IPS-20b (cell line): Measurements from ENCODE around the gene DUSP3.
A peak's percentile ranks its signal among the peaks of the same experiment; 100 is the strongest.
"Not testable (repeated sequence)": the region's sequence is repeated elsewhere in the genome, so short reads cannot be mapped to it uniquely, and the experiment has no call there.

Experiments used
- H3K27ac ChIP-seq: one replicate; pipeline ENCODE4 v1.5.1; 2013; ENCODE audit warnings: low read length
- H3K27me3 ChIP-seq: 2 replicates; pipeline ENCODE4 v1.6.1; 2013; ENCODE audit warnings: mild to moderate bottlenecking, low read length, inconsistent platforms; ENCODE audit not compliant: insufficient read depth
- H3K36me3 ChIP-seq: 2 replicates; pipeline ENCODE4 v1.6.1; 2013; ENCODE audit warnings: low read depth, mild to moderate bottlenecking, inconsistent platforms, low read length, moderate library complexity; ENCODE audit not compliant: insufficient read depth
- H3K4me1 ChIP-seq: 2 replicates; pipeline ENCODE4 v1.6.1; 2013; ENCODE audit warnings: mild to moderate bottlenecking, control low read depth, inconsistent platforms, low read length, moderate library complexity; ENCODE audit not compliant: insufficient read depth
- H3K4me3 ChIP-seq: 2 replicates; pipeline ENCODE4 v1.5.1; 2013; ENCODE audit warnings: mild to moderate bottlenecking, low read length, inconsistent platforms
- H3K9ac ChIP-seq: 2 replicates; pipeline ENCODE4 v1.6.1; 2013; ENCODE audit warnings: low read depth, mild to moderate bottlenecking, inconsistent platforms, low read length, moderate library complexity
- H3K9me3 ChIP-seq: 2 replicates; pipeline ENCODE4 v1.6.1; 2013; ENCODE audit warnings: mild to moderate bottlenecking, low read depth, low read length, inconsistent platforms; ENCODE audit not compliant: insufficient read depth

The DUSP3 gene

DNA sequence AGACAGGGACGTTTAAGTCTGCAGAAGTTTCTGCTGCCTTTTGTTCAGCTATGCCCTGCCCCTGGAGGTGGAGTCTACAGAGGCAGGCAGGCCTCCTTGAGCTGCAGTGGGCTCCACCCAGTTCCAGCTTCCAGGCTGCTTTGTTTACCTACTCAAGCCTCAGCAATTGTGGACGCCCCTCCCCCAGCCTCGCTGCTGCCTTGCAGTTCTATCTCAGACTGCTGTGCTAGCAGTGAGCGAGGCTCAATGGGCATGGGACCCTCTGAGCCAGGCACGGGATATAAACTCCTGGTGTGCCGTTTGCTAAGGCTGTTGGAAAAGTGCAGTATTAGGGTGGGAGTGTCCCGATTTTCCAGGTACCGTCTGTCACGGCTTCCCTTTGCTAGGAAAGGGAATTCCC, 19.2 kb upstream of the DUSP3 start:
- H3K9me3 ChIP-seq, H3K27ac ChIP-seq, H3K4me3 ChIP-seq, H3K4me1 ChIP-seq, H3K27me3 ChIP-seq, H3K9ac ChIP-seq, H3K36me3 ChIP-seq: not testable (repeated sequence)

- not testable (repeated sequence) for H3K9ac ChIP-seq, H3K36me3 ChIP-seq, H3K27ac ChIP-seq, H3K9me3 ChIP-seq, H3K4me1 ChIP-seq, H3K27me3 ChIP-seq, H3K4me3 ChIP-seq
Observed at GRCh38 chr17:43792668-43793067, 13.9 kb upstream of the DUSP3 start.

GRCh38 chr17:43791589-43791988, 12.8 kb upstream of the DUSP3 start:
- peak overlapping the region; percentile 33; the same call in 1 of the 2 replicates for H3K4me3 ChIP-seq
- H3K27ac ChIP-seq: no peak overlapping the region
- H3K9me3 ChIP-seq: no peaks in the 10 kb centered on the region
- no peaks in the 10 kb centered on the region for H3K27me3 ChIP-seq
- no peaks in the 10 kb centered on the region; the same call in 1 of the 2 replicates for H3K4me1 ChIP-seq
- H3K36me3 ChIP-seq: no peaks in the 10 kb centered on the region
- no peak overlapping the region for H3K9ac ChIP-seq

DNA sequence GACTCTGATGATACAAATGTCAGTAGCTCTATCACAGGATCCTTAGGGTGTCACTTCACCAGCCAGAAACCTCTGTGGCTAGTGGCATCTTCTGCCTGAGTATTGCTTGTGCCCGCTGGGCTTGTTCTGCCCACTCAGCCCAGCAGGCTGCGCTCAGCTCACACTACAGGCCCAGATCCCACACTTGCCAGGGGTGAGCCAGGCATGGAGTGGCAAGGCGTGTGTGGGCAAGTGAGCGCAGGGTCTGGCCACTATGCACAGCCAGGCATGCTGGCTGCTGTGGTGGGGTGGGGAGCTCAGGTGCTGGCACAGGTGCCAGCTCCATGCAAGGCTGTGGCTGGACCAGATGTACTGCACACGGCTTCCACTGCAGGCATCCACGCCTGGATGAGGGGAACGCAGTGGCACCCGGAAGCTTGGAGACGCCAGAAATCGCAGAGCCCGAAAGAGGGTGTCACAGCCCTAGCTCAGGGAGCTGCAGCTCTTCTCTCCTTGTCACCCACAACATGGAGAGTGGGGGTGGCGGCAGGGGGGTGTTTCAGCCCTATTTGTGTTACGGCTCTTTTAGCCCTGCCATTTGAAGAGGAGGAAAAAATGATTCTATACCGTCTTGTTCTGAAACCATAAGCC, 11.6 kb upstream of the DUSP3 start:
- no peaks in the 10 kb centered on the region for H3K27me3 ChIP-seq
- H3K27ac ChIP-seq: no peak overlapping the region
- H3K4me3 ChIP-seq: no peak overlapping the region
- H3K4me1 ChIP-seq: no peaks in the 10 kb centered on the region; the same call in 1 of the 2 replicates
- no peaks in the 10 kb centered on the region for H3K36me3 ChIP-seq
- H3K9me3 ChIP-seq: no peaks in the 10 kb centered on the region
- no peak overlapping the region for H3K9ac ChIP-seq

GRCh38 chr17:43789482-43789881, 10.7 kb upstream of the DUSP3 start:
- Histone ChIP-seq H3K27me3 (no peaks in the 10 kb centered on the region), H3K4me3 (no peak overlapping the region), H3K4me1 (no peaks in the 10 kb centered on the region; the same call in 1 of the 2 replicates), H3K36me3 (no peaks in the 10 kb centered on the region), H3K9ac (no peak overlapping the region), H3K27ac (no peak overlapping the region), H3K9me3 (no peaks in the 10 kb centered on the region)

DNA sequence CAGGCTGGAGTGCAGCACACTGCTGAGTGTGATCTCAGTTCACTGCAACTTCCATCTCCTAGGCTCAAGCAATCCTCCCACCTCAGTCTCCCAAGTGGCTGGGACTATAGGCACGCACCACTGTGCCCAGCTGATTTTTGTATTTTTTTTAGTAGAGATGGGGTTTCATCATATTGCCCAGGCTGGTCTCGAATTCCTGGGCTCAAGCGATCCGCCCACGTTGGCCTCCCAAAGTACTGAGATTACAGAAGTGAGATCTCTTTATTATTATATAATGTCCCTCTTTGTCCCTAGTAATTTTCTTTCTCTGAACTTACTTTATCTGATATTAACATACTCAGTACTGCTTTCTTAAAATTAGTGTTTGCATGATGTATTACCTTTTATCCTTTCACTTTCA, 9.8 kb upstream of the DUSP3 start:
- Histone ChIP-seq H3K9me3 (no peaks in the 10 kb centered on the region), H3K4me1 (no peaks in the 10 kb centered on the region; the same call in 1 of the 2 replicates), H3K27ac (no peak overlapping the region), H3K27me3 (no peaks in the 10 kb centered on the region), H3K36me3 (no peaks in the 10 kb centered on the region), H3K9ac (no peak overlapping the region), H3K4me3 (no peak overlapping the region)

- Histone ChIP-seq H3K36me3 (no peaks in the 10 kb centered on the region), H3K4me1 (no peaks in the 10 kb centered on the region; the same call in 1 of the 2 replicates), H3K27me3 (no peaks in the 10 kb centered on the region), H3K4me3 (no peak overlapping the region), H3K9me3 (no peaks in the 10 kb centered on the region), H3K9ac (no peak overlapping the region), H3K27ac (no peak overlapping the region)
Observed at GRCh38 chr17:43787728-43788127, 9.0 kb upstream of the DUSP3 start.

DNA sequence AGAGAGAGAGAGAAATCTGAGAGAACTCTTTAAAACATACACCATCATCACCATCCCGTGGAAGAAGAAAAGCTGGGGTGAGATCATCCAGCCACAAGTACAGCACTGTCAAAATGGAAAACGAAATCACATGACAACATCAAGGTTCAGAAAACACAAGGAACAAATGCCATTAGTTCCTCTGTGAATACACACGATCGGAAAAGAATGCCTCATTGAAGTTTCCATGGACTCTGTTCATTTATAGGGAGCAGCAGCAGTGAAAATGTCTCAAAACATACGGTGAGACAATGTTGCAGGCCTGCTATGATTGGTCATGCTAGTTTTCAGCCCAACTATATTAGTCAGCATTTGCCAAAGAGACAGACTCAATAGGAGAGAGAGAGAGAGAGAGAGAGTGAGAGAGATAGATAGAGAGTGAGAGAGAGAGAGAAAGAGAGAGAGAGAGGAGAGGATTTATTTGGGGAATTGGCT, 5.9 kb upstream of the DUSP3 start:
- no peaks in the 10 kb centered on the region for H3K36me3 ChIP-seq
- H3K27ac ChIP-seq: no peak overlapping the region
- H3K9me3 ChIP-seq: no peaks in the 10 kb centered on the region
- H3K9ac ChIP-seq: no peak overlapping the region
- H3K4me3 ChIP-seq: no peak overlapping the region
- H3K4me1 ChIP-seq: no peaks in the 10 kb centered on the region
- peaks cover 15% of the 10 kb centered on the region for H3K27me3 ChIP-seq

- no peaks in the 10 kb centered on the region for H3K9me3 ChIP-seq
- H3K27me3 ChIP-seq: peaks cover 21% of the 10 kb centered on the region
- no peaks in the 10 kb centered on the region for H3K36me3 ChIP-seq
- H3K9ac ChIP-seq: no peak overlapping the region
- no peak overlapping the region for H3K4me3 ChIP-seq
- no peak overlapping the region for H3K27ac ChIP-seq
- peaks cover 3% of the 10 kb centered on the region; the same call in 1 of the 2 replicates for H3K4me1 ChIP-seq
Observed at GRCh38 chr17:43784068-43784467, 5.3 kb upstream of the DUSP3 start.

DNA sequence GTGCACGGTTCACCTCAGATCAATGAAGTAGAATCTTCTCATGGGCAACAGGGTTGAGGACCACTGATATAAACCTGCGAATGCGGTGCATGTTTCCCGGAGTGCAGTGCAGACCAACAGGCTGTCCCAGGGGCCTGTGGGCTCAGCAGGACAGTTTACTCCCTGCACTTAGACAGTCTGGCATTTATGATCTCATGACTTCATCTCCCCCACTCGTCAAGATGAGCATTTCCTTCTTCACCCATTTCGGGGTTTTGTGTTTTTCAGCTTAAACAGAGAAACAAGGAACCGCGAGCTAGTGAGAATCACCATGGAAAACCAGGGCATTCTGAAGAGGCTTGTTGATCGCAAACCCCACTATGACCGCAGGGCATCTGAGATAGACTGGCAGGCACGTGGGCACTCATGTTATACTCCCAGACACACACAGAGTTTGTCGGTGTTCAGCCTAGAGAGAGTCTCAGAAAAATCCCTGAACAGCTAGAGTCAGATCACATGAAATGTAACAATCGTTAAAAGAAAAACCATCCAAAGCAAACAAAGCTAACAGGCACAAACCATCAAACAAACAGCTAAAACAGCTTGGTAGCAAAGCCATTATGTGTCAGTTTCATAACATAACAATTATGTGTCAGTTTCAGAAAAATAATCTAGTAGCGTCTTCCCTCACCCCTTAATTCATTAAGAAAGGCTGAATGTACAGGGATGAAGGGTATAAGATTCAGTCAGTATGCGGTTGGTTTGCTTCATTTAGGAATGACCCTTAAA, 4.3 kb upstream of the DUSP3 start:
- H3K9ac ChIP-seq: no peak overlapping the region
- peaks cover 22% of the 10 kb centered on the region for H3K27me3 ChIP-seq
- H3K27ac ChIP-seq: no peak overlapping the region
- peaks cover 3% of the 10 kb centered on the region; the same call in 1 of the 2 replicates for H3K4me1 ChIP-seq
- no peak overlapping the region for H3K4me3 ChIP-seq
- no peaks in the 10 kb centered on the region for H3K36me3 ChIP-seq
- no peaks in the 10 kb centered on the region for H3K9me3 ChIP-seq

DNA sequence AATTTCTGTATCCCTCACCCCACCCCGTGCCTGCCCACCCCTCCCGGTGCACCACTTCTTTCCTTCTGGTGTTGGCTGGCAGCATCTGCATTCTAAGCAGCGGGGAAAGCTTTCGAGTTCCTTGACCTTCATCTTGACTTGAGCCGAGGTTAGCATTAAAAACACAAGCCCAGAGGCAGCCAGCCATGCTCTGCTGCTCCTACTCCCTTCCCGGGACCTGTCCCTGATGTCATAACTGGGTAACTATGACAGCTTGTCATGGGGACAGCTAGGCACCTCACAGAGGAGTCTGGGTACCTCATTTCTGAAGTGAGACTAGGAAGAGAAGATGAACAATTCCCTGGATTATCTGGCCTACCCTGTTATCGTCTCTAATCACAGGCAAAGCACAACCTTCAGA, 1.4 kb upstream of the DUSP3 start, which contains the start of gene CFAP97D1:
Gene CFAP97D1, plus strand, starts transcription at position 301 of the 400 bp plus-strand sequence. Its CDS starts 28 bp downstream, at position 329.
- no peaks in the 10 kb centered on the region for H3K9me3 ChIP-seq
- no peak within 1 kb of the TSS for H3K27ac ChIP-seq
- peaks cover 7% of the 10 kb centered on the region; the same call in 1 of the 2 replicates for H3K36me3 ChIP-seq
- peaks cover 3% of the 10 kb centered on the region; the same call in 1 of the 2 replicates for H3K4me1 ChIP-seq
- peak within 1 kb of the TSS; percentile 55; the same call in 1 of the 2 replicates for H3K9ac ChIP-seq
- H3K4me3 ChIP-seq: peak within 1 kb of the TSS; percentile 81
- H3K27me3 ChIP-seq: peaks cover 22% of the 10 kb centered on the region
